Measurements from ENCODE around the gene RPL23. TPM values are rescaled to one million over a fixed set of nuclear protein-coding genes. Genes with fewer than 3 reads are reported as not detected.

RPL23 gene
- total RNA-seq, 1 donor from 2014 or later, result 1,142 TPM

DNA sequence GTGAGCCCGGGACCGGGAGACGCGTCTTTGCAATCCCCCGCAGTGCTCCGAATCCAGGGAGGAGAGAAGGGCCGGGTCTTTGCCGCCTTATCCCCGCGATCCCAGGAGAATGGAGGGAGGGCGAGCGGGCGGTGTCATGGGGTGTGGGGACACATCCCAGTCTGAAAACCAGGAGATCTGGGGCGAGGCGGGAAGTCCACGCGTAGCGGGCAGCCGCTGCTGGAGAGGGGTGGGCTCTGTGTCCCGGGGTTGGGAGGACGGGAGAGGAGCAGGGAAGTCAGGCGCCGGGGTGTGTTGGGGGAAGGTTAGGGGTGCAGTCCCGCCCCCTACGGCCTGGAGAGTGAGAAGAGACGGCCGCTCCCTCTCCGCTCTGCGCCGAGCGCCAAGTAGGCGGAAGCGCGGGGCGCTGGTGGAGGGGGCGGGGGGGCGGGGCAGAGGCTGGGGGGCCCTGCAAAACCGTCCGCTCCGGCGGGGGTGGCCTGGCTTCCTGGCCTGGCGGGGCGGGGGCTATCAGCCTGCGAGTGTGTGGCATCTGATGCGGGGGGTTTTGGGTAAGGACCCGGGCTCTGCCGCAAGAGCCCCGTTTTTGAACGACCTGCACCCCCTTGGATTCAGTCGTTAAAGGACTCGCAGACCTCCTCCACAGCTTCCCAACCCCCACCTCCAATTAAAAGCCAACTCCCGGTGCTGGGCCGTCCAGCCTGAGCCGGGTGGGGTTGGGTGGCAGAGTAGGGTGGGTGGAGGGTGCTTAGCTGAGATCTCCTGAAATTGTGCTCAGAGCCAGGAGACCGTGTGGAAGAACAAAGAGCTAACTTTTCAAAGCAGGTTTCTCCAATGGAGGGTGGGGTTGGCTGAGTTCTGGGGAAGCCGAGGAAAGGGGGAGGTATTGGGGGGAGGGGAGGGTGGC lies 17.0 kb upstream of the RPL23 start:
- Histone ChIP-seq H3K9me3 (no peaks in the 10 kb centered on the region), H3K36me3 (no peaks in the 10 kb centered on the region), H3K27me3 (no peaks in the 10 kb centered on the region), H3K27ac (peak overlapping the region; percentile 97), H3K4me1 (peaks cover 54% of the 10 kb centered on the region), H3K4me3 (peak overlapping the region; percentile 86)
- peak; percentile 67 for ATAC-seq
- DNase-seq, result peak; percentile 90
- intact Hi-C loops (cut with DNase I), result no loop called here
- TF ChIP-seq, protein P1, sequence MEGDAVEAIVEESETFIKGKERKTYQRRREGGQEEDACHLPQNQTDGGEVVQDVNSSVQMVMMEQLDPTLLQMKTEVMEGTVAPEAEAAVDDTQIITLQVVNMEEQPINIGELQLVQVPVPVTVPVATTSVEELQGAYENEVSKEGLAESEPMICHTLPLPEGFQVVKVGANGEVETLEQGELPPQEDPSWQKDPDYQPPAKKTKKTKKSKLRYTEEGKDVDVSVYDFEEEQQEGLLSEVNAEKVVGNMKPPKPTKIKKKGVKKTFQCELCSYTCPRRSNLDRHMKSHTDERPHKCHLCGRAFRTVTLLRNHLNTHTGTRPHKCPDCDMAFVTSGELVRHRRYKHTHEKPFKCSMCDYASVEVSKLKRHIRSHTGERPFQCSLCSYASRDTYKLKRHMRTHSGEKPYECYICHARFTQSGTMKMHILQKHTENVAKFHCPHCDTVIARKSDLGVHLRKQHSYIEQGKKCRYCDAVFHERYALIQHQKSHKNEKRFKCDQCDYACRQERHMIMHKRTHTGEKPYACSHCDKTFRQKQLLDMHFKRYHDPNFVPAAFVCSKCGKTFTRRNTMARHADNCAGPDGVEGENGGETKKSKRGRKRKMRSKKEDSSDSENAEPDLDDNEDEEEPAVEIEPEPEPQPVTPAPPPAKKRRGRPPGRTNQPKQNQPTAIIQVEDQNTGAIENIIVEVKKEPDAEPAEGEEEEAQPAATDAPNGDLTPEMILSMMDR (IDR thresholded peaks at IDR 0.05), result no peak

DNA sequence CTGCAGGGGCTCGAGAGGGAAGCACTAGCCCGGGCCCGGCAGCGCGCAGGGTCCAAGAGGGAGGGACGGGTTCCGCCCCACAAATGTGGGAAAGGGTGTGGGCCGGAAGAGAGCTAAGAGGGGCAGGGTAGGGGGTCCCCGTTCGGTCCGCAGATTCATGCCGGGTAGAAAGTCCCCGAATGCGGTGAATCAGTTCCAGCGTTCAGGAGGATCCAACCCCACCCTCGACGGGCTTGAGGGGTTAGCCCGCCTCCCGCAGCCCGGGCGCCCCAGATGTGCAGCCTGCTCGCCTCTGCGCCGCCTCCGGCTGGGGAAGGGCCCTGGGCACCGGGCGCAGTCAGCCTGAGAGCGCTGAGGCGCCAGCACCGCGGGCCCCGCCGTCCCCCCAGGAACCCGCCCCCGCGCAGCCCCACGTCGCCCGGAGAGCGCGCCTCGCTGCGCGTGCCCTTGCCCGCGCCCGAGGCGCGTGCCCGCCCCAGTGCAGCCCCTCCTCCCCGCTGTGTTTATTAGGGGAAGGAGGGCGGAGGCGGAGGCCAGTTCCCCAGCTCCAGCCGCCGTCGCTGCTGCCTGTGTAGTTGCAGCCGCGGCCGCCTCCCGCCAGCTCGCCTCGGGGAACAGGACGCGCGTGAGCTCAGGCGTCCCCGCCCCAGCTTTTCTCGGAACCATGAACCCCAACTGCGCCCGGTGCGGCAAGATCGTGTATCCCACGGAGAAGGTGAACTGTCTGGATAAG lies 16.2 kb upstream of the RPL23 start, which contains the start of gene LASP1:
LASP1 (plus strand) TSS at position 533 of the 733 bp plus-strand sequence; CDS start at position 665, 132 bp downstream.
- ATAC-seq (peak; percentile 89), DNase-seq (peak; percentile 94)
- Histone ChIP-seq H3K4me1 (peaks cover 46% of the 10 kb centered on the region), H3K27me3 (no peaks in the 10 kb centered on the region), H3K4me3 (peak within 1 kb of the TSS; percentile 86), H3K9me3 (no peaks in the 10 kb centered on the region), H3K27ac (peak within 1 kb of the TSS; percentile 97), H3K36me3 (no peaks in the 10 kb centered on the region)
- TF ChIP-seq, protein P1 (IDR thresholded peaks at IDR 0.05), result no peak
- intact Hi-C loops (cut with DNase I), result no loop called here

DNA sequence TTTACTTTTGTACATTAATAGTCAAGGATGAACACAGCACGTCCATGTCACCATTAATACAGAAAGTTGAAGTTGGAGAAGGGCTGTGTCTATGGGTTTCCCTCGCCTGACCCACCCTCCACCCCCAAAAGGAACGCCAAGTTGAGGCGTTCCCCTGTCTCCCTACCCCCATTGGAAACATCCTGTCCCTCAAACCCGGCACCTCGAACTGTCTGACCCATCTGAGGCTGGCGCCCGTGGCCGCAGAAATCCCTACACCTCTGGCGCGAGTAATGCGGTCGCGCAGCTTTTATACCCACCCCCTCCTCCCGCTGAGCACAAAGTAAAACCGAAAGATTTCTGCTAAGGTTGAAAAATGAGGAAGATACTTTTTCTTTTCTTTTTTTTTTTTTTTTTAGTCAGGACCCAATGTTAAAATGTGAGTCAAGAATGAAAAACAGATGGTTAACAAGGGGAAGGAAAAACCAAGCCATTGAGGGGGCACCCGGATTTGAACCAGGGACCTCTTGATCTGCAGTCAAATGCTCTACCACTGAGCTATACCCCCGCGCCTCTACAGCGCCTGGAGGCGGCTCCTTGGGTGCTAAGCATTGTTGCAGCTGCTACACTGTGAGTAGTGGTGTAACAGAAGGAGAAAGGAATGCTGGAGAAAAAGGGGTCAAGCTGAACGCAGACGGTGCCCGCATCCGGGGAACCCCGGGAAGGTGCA lies 15.4 kb upstream of the RPL23 start:
- intact Hi-C loops (cut with DNase I), result no loop called here
- peak; percentile 64 for ATAC-seq
- no peaks in the 10 kb centered on the region for H3K36me3 ChIP-seq
- no peaks in the 10 kb centered on the region for H3K27me3 ChIP-seq
- peaks cover 39% of the 10 kb centered on the region for H3K4me1 ChIP-seq
- DNase-seq, result peak; percentile 93
- peak overlapping the region; percentile 97 for H3K27ac ChIP-seq
- TF ChIP-seq, protein P1 (IDR thresholded peaks at IDR 0.05), result peak; percentile 23
- H3K4me3 ChIP-seq, result peak overlapping the region; percentile 86
- H3K9me3 ChIP-seq, result no peaks in the 10 kb centered on the region

DNA sequence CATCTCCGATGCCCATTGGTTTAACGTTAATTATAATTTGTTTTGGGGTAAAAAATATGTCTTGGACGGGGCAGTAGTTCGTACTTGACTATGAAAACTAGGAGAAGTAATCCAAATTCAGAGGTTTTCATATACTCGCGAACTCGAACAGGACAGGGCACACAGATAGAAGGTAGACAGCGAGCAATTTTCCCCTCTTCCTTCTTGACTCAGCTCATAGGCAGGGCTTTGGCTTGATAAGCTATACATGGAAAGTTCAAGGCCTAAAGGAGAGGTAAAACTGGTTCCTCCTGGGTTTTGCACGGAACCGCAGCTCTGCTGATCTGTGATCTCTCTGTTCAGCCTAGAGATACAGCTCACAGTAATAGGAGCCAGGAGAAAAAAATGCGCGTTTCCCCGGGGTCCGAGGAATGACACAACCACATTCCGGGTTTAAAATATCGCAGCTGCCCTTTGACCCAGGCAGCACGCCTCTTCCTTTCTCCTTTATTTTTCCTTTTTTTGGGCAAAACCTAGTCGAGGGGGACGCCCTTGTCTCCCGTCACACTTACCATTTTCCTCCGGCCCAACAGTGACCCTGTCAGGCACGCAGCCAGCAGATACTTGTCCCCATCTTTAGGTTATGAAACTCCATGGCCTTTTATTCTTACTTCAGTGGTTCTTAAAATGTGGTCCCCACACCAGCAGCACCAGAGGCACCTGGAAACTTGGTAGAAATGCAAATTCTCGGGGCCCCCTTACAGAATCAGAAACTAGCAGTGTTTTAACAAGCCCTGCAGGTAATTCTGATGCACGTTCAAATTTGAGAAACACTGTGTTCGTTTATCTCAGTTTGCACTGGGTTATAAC lies 14.7 kb upstream of the RPL23 start:
- TF ChIP-seq, protein P1 (IDR thresholded peaks at IDR 0.05), result no peak
- H3K36me3 ChIP-seq, result no peaks in the 10 kb centered on the region
- peak overlapping the region; percentile 86 for H3K4me3 ChIP-seq
- intact Hi-C loops (cut with DNase I), result no loop called here
- DNase-seq, result no peak
- peaks cover 31% of the 10 kb centered on the region for H3K4me1 ChIP-seq
- peak overlapping the region; percentile 97 for H3K27ac ChIP-seq
- ATAC-seq, result no peak
- H3K9me3 ChIP-seq, result no peaks in the 10 kb centered on the region
- no peaks in the 10 kb centered on the region for H3K27me3 ChIP-seq

All from upper lobe of right lung (tissue), 1 donor.